ENCODE results near the gene PRDM5.

PRDM5 gene

DNA sequence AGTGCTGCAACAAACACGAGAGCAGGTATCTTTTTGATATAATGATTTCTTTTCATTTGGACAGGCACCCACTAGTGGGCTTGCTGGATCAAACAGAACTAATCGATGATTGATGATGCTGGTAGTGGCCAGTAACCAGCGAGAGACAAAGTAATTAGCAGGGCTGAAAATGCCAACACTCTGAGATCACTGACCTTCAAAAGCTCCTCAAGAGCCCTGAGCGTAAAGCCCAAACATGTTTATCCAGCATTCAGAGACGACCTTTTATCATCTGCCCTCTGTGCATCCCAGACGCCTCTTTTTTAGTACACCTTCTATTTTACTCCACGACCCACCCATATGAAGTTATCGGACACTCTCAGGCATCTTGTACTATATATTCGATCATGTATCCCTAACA is 186.2 kb downstream of the PRDM5 start:
- no peak for DNase-seq

DNA sequence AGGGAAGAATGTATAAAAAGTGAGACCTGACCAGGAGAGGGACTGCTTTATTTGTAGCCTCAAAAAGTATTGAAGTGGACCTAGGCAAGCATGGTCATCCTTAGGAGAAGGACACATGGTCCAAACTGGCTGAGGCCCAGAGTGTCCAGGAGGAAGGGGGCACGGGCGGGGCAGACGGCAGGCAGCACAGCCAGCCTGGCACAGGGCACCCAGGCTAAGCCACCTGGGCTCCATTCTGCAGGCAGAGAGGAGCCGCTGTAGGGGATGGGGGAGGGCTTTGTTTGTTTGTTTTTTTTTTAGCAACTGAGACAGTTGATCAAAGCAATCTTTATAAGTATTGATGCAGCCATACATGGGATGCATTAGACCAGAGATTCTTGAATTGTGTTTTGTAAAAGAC is 188.6 kb downstream of the PRDM5 start:
- no peak for DNase-seq

DNA sequence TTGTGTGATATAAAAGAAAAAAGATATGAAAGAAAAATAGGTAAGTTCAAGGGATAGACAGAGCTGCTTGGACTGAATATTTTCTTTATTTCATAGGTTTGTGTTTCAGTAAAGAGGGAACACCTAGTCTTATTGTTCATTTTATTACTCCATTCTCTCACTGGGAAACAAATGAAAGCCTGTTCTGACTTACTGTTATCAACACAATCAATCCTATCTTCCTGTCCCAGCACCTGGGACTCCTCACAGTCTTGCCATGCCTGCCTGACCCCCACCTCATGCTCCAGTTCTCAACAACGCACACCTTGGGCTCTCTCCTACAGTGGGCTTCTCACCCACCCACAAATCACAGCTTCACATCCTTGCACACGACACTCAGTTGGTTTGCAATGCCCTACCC is 189.5 kb downstream of the PRDM5 start:
- no peak for DNase-seq

DNA sequence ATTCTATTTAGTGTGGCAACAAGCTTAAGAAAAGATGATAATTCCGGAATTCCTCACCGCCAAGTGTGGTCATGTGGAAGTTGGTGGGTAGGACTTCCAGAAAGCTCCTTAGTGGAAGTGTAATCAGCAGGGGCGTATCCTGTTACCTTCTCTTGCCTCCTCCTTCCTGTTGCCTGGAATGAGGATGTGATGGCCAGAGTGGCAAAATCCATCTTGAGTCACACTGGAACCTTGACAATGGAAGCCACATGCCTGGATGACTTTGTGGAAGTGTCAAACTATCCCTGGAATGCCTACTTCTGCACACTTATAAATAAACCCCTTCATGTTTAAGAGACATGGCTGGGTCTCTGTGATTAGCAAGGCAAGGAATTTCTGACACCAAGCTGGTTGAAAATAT is 191.0 kb downstream of the PRDM5 start:
- no peak for DNase-seq

DNA sequence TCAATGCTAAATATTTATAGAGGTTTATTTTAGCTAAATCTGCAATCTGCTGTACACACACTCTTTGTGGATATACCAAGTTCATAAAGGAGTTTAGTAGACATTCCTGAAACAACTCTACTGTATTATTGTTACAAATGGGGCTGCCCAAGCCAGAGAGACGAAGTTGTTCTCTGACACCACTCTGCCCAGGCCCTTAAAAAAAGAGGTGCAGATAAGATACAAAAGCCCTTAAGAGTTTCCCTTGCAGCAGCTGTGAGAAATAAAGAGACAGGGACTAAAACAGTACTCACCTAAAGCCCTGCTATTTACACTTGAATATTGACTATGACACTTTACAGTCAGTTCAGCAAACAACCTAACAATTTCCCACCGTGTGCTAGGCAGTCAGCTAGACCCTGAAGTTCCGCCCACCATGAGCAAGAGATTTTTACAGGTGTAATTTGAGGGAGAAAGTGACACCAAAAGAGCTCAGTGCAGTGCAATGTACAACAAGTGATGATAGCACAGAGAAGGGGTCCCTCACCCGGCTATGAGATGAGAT is 191.7 kb downstream of the PRDM5 start:
- no peak for DNase-seq

DNA sequence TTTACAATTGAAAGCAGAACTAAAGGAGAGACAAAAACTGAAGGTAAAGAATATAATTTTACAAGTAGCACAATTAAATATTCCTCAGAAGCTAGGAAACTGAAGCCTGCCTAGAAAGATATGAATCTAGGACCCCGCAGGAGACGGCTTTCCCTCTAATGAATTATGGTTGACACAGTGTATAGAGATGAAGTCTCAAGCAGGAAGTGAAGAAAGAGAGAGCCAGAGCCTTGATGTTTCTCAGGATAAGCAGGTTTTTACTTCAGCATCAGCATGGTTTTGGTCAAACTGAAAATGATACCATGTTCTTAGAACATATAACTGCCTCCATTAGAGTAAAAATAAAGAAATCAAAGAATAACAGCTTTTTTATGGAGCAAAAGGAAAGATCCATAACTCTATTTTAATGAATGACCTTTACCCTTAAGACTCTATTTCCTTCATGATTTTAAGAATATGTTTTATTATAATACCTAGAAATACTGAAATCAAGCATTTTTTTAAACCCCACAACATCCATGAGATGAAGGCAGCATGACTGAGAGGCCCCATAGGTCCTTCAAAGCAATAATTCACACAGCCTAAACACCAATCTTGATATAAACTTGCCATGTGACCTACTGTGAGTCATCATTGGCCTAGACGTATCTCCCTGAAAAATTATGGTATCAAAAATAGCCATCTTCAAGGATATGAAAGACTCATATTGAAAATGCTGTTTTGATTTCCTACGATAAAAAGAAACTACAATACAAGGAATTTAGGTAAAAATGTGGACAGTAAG is 193.4 kb downstream of the PRDM5 start:
- DNase-seq: no peak

DNA sequence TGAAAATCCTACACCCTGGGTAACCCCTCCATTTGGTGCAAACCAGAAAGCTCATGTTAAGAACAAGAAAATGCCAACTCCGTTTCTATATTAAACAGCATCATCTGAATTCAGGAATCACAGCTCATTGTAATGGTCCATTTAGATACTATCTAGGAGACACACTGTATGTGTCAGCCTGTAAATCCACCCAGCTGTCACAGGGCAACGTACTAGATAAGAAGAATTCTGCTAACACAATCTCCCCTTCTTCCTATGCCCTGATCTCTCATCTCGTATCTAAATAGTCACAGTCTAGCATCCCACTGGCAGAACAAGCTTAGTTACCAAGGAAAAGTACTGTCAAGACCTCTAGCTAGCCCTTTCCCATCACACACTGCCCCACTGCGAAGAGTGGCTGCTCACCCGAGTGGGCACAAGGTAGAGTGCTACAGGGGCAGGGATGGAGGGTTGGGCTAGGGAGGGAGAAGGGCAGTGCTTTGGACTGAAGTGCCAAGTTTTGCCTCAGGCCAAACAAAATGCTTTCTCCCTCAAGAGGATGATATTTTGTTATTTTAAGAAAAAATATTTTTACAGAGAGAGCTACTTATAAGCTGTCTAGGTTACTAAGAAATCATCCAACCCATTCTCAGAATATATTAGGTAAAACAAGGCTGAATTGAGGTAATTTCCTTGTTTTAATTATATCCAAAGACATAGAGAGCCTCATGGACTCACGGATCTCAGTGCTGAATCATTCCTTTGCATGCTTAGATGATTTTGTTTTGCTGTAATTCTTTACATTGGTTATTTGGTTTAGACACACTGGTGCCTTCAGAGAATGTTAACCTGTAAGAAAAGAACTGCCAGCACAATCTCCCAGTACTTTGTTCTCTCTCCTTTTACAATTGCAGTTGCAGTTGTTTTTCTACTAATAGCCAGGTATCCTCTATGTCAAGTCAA is 196.6 kb downstream of the PRDM5 start:
- no peak for DNase-seq

DNA sequence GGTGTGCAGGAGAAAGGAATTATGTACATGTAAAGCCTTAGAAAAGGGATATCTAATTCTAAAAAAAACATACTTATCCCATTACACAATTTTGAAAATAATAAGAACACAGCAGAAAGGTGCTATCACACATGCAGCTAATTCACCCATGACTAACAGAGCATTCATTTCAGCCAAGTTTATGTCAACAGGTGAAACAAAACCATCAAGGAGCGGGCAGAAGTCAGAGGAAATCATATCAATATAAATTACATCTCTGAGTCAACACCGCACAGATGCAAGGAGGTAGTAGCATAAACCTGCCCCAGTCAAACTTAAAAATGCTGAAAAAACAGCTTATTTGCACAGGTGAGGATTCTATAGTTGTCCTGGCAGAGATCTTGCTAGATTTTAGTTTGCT is 197.9 kb downstream of the PRDM5 start:
- DNase-seq: no peak

DNA sequence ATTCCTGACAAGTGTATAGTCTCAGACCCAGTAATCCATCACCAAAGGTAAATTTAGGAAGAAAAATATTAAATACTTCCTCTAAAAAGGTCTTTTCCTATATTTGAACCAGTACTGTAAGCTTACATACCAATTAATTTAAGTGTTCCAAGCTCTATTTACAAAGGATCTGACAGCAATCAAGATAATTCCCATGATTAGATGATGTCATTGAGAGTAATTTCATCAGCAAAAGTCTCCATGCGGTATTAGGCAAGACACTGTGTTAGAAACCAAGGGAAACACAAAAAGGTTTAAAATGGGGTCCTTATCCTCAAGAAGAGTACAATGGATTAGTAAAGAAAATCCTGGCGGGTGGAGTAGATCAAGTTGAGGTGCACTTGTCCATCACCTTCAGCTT is 198.5 kb downstream of the PRDM5 start:
- DNase-seq: no peak

DNA sequence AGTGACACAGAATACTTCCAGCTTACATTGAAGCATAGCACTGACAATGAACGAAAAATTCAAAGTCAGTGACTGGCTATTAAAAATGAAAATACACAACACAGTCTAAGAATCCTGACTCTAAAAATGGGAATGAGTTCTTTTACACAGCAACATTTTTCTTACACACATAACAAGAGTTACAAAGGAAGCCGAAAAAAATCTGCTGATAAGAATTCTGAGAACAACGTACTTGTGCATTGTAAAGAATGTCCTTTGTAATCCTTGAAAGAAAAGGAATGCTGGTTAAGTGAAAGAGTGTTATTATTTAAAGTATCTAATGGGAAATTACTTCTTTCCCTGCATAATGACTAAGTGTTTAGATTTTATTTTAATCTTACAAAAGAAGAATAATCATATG is 199.4 kb downstream of the PRDM5 start:
- no peak for DNase-seq

DNA sequence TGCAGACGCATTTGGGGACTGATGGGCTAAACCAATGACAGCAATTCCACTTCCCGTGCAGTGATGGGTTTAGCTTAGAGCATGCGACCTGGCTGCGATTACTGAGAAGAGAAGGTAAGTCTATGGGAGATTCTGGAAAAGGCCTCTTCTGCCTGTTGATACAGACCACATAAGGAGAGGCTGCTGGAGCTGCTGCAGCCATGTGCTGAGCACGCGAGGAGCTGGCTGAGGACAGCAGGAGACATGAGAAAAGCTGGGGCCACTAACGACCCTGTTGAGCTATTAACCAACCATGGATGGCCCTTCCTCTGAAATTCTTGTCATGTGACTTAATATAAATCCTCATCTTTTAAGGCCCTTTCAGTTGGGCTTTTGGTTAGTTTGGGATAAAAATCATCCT is 199.9 kb downstream of the PRDM5 start:
- DNase-seq: no peak

DNA sequence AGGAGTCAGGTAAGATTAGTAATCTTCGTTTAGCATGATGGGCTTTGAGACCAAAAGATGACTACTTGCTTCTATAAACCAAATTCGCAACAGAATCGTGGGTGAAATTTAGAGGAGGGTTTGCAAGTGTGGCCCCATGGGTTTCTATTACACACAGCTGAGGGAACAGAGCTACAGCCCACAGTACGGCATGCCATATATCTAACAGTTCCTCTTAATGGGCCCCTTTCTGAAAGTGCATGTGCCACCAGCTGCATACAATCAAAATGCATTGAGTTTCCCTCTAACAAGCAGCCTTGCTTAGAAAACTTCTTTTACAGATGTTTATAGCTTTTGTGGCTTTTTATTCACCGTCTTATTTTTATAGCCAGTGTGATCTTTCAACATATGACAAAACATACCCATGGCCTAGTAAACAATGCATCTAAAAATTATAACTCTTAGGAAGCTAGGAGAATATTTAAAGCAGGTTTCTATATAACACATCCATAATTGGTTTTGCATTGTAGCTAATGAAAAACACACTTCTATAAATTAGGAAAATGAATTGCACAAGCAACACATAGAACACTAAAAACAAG is 202.1 kb downstream of the PRDM5 start:
- DNase-seq: no peak

DNA sequence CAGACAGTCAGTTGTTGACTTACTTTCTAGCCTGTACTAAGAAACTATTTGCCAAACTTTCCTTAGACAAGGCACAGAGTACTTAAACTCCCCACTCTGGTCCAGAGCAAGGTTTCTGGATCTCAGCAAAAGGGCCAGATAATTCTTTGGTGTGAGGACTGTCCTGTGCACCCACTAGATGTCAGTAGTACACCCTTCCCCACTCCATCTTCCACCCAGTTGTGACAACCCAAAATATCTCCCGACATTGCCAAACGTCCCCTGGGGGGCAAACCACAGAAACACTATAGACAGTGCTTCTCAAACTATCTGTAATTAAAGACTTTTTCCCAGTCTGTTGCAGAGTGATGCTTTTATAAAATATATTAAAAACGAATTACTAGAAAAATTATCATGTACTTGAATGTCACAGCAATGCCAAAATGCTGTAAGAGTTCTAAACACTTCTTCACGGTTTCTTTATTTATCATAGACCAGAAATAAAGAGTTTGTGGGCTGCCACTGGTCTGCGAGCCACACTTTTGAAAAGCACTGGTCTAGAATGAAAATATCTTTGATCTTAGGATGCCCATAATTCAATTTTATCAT is 203.5 kb downstream of the PRDM5 start:
- no peak for DNase-seq

DNA sequence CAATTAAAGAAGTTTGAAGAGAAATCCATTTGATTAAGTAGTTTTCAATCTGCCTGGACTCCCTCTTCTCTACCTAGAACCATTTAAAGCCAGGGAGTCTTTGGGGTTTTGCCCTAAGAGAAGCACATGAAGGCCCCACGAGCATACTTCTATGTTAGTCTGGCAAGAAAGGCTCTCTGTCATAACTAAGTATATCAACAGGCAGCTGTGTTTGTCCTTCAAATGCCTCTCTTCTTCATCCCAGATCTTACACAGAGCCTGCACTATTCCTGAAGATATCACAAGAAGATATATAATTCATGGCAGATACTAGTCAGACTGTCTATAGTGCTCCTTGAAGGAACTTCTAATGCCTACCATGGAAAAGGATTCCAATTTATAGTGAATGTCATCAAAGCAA is 206.2 kb downstream of the PRDM5 start:
- no peak for DNase-seq

DNA sequence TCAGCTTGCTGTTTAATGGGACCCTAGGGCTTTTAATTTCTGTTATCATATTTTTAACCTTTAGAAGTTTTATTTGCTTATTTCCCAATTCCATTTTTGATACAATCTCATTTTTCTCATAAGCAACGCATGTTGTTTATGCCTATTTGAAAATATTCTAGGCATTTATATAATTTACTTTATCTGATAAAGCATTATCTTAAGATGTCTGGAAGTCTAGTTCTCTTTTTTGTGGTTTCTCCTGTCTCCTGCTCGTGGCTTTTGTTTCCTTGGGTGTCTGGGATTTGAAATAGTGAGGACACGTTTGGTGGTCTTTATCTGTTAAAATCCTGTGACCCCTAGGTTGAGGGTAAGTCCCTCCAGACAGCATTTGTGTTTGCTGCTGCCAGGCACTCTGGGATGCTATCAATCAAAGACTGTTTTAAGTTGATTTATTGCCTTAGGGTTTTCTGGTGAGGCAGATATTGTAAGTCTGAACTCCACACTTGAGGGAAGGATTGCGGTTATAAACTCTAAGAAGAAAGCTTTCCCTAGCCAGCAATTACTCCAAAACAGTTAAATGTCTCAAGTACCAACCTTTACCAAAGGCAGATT is 208.0 kb downstream of the PRDM5 start:
- DNase-seq: no peak

DNA sequence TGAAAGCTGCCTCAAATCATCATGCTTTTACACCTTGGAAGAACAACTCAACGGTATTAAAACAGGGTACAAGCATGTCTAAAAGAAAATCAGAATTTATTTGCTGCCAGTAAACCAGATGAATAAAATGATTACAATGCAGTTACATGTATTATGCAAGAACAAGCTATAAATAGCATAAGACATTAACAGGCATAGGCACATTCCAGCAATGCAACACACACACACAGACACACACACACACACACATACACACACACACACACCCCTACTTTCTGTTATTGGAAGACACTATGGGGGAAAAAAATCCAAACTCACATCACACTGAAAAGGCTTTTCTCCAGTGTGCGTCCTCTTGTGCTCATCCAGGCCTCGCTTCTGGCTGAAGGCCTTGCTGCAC is 212.5 kb downstream of the PRDM5 start:
- DNase-seq: no peak

DNA sequence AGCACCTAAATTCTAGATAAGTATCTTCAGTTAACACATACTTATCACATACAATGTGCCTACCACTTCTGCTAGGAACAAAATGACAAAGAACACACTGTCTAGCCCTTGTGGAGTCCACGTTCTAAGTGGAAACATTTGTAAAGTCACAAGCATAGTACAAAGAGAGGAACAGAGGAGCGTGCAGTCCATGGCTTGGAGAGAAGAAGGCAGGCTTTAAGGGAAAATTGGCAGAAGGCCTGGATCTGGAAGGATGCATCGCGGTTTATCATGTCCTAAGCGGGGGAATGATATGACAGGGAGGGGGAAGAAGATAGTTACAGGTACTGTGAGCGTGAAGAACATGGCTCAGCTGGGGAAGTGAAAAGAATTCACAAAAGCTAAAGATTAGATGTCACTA is 218.0 kb downstream of the PRDM5 start:
- no peak for DNase-seq

DNA sequence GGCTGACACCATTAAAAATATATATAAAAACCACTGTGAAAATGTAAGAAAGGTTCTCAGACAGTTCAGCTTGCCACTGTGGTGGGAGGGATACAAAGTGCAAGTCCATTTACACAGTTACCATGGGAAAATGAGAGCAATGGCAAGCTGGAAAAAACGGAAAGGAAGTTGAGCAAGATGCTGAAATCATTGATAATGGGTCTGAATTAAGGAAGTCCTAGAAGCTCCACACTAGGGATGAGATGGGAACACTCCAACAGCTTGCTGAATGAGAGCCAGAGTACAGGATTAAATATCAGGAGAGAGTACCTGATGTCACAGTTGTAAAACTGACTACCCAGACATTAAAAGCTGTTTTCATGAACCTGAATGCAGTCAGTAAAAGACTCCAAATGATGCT is 218.6 kb downstream of the PRDM5 start:
- no peak for DNase-seq

DNA sequence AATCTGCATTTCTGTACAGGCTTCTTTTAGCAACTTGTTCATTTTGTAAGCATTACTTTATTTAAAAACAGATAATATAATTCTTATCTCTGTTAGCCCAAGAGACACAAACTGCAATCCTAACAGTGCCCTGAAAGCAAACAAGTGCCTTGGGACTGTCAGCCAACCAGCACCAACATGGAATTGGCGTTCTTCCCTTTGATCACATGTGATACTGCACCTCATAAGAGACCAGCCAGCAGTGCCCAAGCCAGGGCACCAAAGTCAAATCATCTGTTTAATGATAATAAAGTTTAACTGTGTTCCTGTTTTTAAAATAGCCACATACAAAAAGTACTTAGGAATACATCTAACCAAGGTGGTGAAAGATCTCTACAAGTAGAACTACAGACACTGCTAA is 223.2 kb downstream of the PRDM5 start:
- DNase-seq: no peak

DNA sequence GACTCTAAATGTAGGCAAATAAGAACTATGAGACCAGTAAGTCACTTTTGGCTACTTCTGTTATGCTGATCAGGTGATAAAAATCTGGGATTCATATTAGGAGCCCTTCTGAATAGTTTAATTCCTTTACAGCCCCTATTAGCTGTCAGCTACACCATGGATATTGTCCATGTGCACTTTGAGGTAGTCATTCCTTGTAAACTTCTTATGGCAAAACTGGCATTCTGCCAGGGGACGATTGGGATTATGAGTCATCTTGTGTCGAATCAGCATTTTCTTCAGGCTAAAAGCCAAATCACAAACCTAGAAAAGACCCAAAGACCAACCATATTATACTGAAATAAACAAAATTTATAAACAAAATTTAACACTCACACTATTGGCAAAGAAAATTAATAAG is 227.6 kb downstream of the PRDM5 start:
- no peak for DNase-seq

DNA sequence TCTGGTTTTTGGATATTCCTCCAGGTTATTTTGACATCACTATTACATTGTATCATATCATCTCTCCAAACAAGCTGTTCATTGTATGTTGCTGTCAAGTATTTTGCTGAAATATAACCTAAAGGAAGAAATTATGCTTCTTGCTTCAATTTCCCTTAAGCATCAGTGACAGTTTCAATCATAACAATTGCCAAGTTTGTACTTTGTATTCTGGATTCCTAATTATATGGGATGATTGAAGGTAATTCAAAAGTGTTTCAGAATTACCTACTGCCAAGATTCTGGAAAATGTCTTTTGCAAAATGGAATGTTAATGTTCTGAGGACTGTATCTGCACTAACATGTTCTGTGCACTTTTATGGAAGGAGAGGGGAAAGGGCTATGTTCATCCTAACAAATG is 228.7 kb downstream of the PRDM5 start:
- no peak for DNase-seq

DNA sequence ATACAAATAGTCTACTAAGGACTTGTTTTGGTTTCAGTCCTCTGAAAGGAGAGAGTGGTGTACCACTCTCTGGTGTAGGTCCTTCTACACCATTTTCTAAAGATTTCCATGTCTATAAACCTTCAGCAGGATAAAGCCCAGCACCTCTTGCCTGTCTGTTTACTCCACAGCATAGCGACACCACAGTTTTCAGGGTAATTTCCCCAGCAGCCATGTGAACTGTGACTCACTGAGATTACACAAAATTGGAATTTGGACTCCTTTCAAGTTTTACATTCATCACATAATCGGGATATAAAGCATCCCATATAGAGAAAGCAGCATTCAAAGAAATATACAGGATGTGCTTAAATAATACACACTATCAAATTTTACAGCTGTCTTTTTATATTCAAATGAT is 229.6 kb downstream of the PRDM5 start:
- DNase-seq: no peak

DNA sequence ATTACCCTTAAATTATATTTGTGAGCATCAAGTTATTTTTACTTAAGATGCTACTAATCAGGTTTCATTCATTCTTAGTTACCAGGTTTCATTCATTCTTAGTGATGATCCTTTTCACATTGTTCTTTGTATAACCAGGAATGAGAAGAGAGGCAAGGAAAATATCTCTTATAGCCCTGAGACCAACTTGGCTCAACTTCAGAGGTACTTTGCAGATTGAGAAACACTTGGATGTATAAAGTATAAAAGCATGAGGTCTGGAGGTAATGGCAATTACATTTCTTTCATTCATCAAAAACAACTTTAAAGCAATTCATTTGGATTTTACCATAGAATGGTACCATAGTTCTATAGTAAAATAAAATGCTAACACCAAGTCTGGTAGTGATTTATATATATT is 231.0 kb downstream of the PRDM5 start:
- DNase-seq: no peak

Measured in stimulated activated CD4-positive, alpha-beta T cell treated with anti-CD3 and anti-CD28 coated beads, Interleukin-1b, Interleukin-23, amount 100 ng/mL, for 48 hours (primary cell).